WTC11 (cell line): ENCODE results near the gene IL12RB2. TPM values are rescaled to one million over a fixed set of nuclear protein-coding genes. Genes with fewer than 3 reads are reported as not detected.

ENCODE experiments used
- ATAC-seq: fragments of 200-7000 bp; cut with Tn5 transposase; 2 replicates; pipeline ENCODE4 v1.10.0; 2021; ENCODE audit warnings: mild to moderate bottlenecking, moderate library complexity
- CTCF ChIA-PET: fragments of 300-600 bp; sonication (Branson Sonifier 250); formaldehyde crosslinking; loops from one replicate; lab custom pipeline; 2021; ENCODE audit warnings: antibody characterized with exemption; lab: Charles Lee
- POLR2A ChIA-PET: fragments of 350-600 bp; sonication (Branson Sonifier 250); formaldehyde crosslinking; loops from one replicate; lab custom pipeline; 2021; ENCODE audit warnings: antibody characterized with exemption; lab: Charles Lee
- DNase-seq: peaks from one replicate; pipeline ENCODE4 v3.0.0; 2021; ENCODE audit warnings: low spot score
- H3K27ac Mint-ChIP-seq: 2 replicates; pipeline ENCODE4 v1.8.0; 2021; ENCODE audit warnings: mixed read lengths
- H3K27me3 Mint-ChIP-seq: 2 replicates; pipeline ENCODE4 v1.8.0; 2021; ENCODE audit warnings: low read depth, mild to moderate bottlenecking, moderate library complexity, mixed read lengths
- H3K36me3 Mint-ChIP-seq: 2 replicates; pipeline ENCODE4 v1.8.0; 2021; ENCODE audit warnings: mixed read lengths
- H3K4me1 Mint-ChIP-seq: 2 replicates; pipeline ENCODE4 v1.8.0; 2022; ENCODE audit warnings: mixed read lengths
- H3K4me3 Mint-ChIP-seq: 2 replicates; pipeline ENCODE4 v1.8.0; 2021; ENCODE audit warnings: mild to moderate bottlenecking, moderate library complexity, mixed read lengths
- H3K9me3 Mint-ChIP-seq: 2 replicates; pipeline ENCODE4 v1.8.0; 2021; ENCODE audit warnings: mixed read lengths
- AR ChIP-seq: fragments of 250-450 bp; sonication (Bioruptor Pico); IDR thresholded peaks from 2 replicates; pipeline ENCODE4 v1.9.0; 2021; ENCODE audit warnings: mild to moderate bottlenecking
- ATF3 ChIP-seq: sonication (generic); formaldehyde crosslinking; conservative IDR thresholded peaks from 2 replicates; pipeline ENCODE4 v1.8.1; 2022; ENCODE audit warnings: mild to moderate bottlenecking, missing genetic modification reagents
- ATF6 ChIP-seq: sonication (generic); formaldehyde crosslinking; IDR thresholded peaks from 2 replicates; pipeline ENCODE4 v1.8.1; 2023; ENCODE audit warnings: mild to moderate bottlenecking, missing genetic modification reagents
- CBFB ChIP-seq: sonication (generic); formaldehyde crosslinking; IDR thresholded peaks from 2 replicates; pipeline ENCODE4 v1.8.1; 2022; ENCODE audit warnings: mild to moderate bottlenecking, low read depth, missing genetic modification reagents
- EMX1 ChIP-seq: fragments of 250-450 bp; sonication (Bioruptor Pico); IDR thresholded peaks from 2 replicates; pipeline ENCODE4 v1.8.0; 2021; ENCODE audit warnings: mild to moderate bottlenecking
- ESRRA ChIP-seq: sonication (generic); formaldehyde crosslinking; IDR thresholded peaks from 2 replicates; pipeline ENCODE4 v1.8.1; 2022; ENCODE audit warnings: mild to moderate bottlenecking, missing genetic modification reagents, borderline replicate concordance
- ETV6 ChIP-seq: sonication (generic); formaldehyde crosslinking; IDR thresholded peaks from 2 replicates; pipeline ENCODE4 v1.8.1; 2022; ENCODE audit warnings: mild to moderate bottlenecking, missing genetic modification reagents
- GRHL2 ChIP-seq: fragments of 250-450 bp; sonication (Bioruptor Pico); IDR thresholded peaks from 2 replicates; pipeline ENCODE4 v1.8.0; 2022; ENCODE audit warnings: mild to moderate bottlenecking, moderate library complexity; ENCODE audit not compliant: insufficient replicate concordance, severe bottlenecking
- GTF2I ChIP-seq: fragments of 250-450 bp; sonication (Bioruptor Pico); conservative IDR thresholded peaks from 2 replicates; pipeline ENCODE4 v1.4.0; 2021; ENCODE audit warnings: mild to moderate bottlenecking
- HMGXB4 ChIP-seq: sonication (generic); formaldehyde crosslinking; IDR thresholded peaks from 2 replicates; pipeline ENCODE4 v1.8.1; 2023; ENCODE audit warnings: mild to moderate bottlenecking, moderate library complexity, missing genetic modification reagents
- MAX ChIP-seq: sonication (generic); formaldehyde crosslinking; IDR thresholded peaks from 2 replicates; pipeline ENCODE4 v1.8.0; 2022; ENCODE audit warnings: mild to moderate bottlenecking, missing genetic modification reagents
- MYBL2 ChIP-seq: sonication (generic); formaldehyde crosslinking; IDR thresholded peaks from 2 replicates; pipeline ENCODE4 v1.8.1; 2023; ENCODE audit warnings: mild to moderate bottlenecking, moderate library complexity, missing genetic modification reagents
- NR2C2 ChIP-seq: sonication (generic); formaldehyde crosslinking; IDR thresholded peaks from 2 replicates; pipeline ENCODE4 v1.8.0; 2022; ENCODE audit warnings: mild to moderate bottlenecking, missing genetic modification reagents
- NR3C1 ChIP-seq: sonication (generic); formaldehyde crosslinking; conservative IDR thresholded peaks from 2 replicates; pipeline ENCODE4 v1.8.1; 2023; ENCODE audit warnings: low read depth, mild to moderate bottlenecking, missing genetic modification reagents
- OVOL2 ChIP-seq: fragments of 250-450 bp; sonication (Bioruptor Pico); IDR thresholded peaks from 2 replicates; pipeline ENCODE4 v1.9.0; 2021; ENCODE audit warnings: mild to moderate bottlenecking, borderline replicate concordance
- PREB ChIP-seq: sonication (generic); formaldehyde crosslinking; IDR thresholded peaks from 2 replicates; pipeline ENCODE4 v1.8.1; 2022; ENCODE audit warnings: mild to moderate bottlenecking, missing genetic modification reagents, moderate library complexity, borderline replicate concordance
- RELA ChIP-seq: sonication (generic); formaldehyde crosslinking; IDR thresholded peaks from 2 replicates; pipeline ENCODE4 v1.8.1; 2022; ENCODE audit warnings: missing genetic modification reagents, mild to moderate bottlenecking, borderline replicate concordance
- SMAD3 ChIP-seq: sonication (generic); formaldehyde crosslinking; IDR thresholded peaks from 2 replicates; pipeline ENCODE4 v1.8.0; 2022; ENCODE audit warnings: missing genetic modification reagents, mild to moderate bottlenecking, borderline replicate concordance
- SMAD4 ChIP-seq: sonication (generic); formaldehyde crosslinking; IDR thresholded peaks from 2 replicates; pipeline ENCODE4 v1.8.0; 2022; ENCODE audit warnings: mild to moderate bottlenecking, missing genetic modification reagents
- SOX15 ChIP-seq: fragments of 250-450 bp; sonication (Bioruptor Pico); IDR thresholded peaks from 2 replicates; pipeline ENCODE4 v1.9.0; 2021; ENCODE audit warnings: mild to moderate bottlenecking
- SP1 ChIP-seq: sonication (generic); formaldehyde crosslinking; conservative IDR thresholded peaks from 2 replicates; pipeline ENCODE4 v1.8.1; 2022; ENCODE audit warnings: missing genetic modification reagents
- USF2 ChIP-seq: sonication (generic); formaldehyde crosslinking; IDR thresholded peaks from 2 replicates; pipeline ENCODE4 v1.8.1; 2023; ENCODE audit warnings: mild to moderate bottlenecking, missing genetic modification reagents, moderate library complexity
- ZBTB43 ChIP-seq: sonication (generic); formaldehyde crosslinking; IDR thresholded peaks from 2 replicates; pipeline ENCODE4 v1.8.1; 2023; ENCODE audit warnings: mild to moderate bottlenecking, missing genetic modification reagents
- ZNF232 ChIP-seq: sonication (generic); formaldehyde crosslinking; IDR thresholded peaks from 2 replicates; pipeline ENCODE4 v1.8.0; 2022; ENCODE audit warnings: mild to moderate bottlenecking, missing genetic modification reagents
- ZNF317 ChIP-seq: sonication (generic); formaldehyde crosslinking; IDR thresholded peaks from 2 replicates; pipeline ENCODE4 v1.8.1; 2023; ENCODE audit warnings: low read depth, mild to moderate bottlenecking, moderate library complexity, missing genetic modification reagents, borderline replicate concordance
- total RNA-seq: library from RNA; stranded (reverse); gene quantifications from 3 replicates; pipeline ENCODE4 v1.2.3, GENCODE V29; 2021

Gene IL12RB2
- total RNA-seq, 1 experiment from 2014 or later = 0.81 TPM

GRCh38 chr1:67304023-67304422, 3.6 kb upstream of the IL12RB2 start:
- Mint-ChIP-seq H3K9me3 (no peaks in the 10 kb centered on the region), H3K27me3 (peaks cover 42% of the 10 kb centered on the region)
- CTCF ChIA-PET = no interaction called here
- POLR2A ChIA-PET = no interaction called here
- no peak for TF ChIP-seq AR (CRISPR knock-in tag)
- TF ChIP-seq USF2 (CRISPR knock-in tag) = no peak
- TF ChIP-seq ZBTB43 (CRISPR knock-in tag) = no peak
- no peak for TF ChIP-seq PREB
- no peak for TF ChIP-seq ZNF317 (CRISPR knock-in tag)
- TF ChIP-seq NR2C2 (CRISPR knock-in tag) = no peak
- no peak for TF ChIP-seq NR3C1 (CRISPR knock-in tag)
- TF ChIP-seq MYBL2 = no peak
- TF ChIP-seq SMAD4 (CRISPR knock-in tag) = no peak
- no peak for TF ChIP-seq GRHL2 (CRISPR knock-in tag)
- no peak for TF ChIP-seq SOX15 (CRISPR knock-in tag)
- no peak for TF ChIP-seq ZNF232
- TF ChIP-seq RELA (CRISPR knock-in tag) = no peak
- TF ChIP-seq SP1 (CRISPR knock-in tag) = no peak
- TF ChIP-seq HMGXB4 = no peak
- TF ChIP-seq ESRRA (CRISPR knock-in tag) = no peak
- TF ChIP-seq MAX = no peak
- TF ChIP-seq SMAD3 (CRISPR knock-in tag) = no peak
- no peak for TF ChIP-seq ETV6 (CRISPR knock-in tag)
- TF ChIP-seq, all 79 proteins: peak for 0
- peaks cover 7% of the 10 kb centered on the region for H3K4me1 Mint-ChIP-seq
- no peak overlapping the region for H3K27ac Mint-ChIP-seq
- DNase-seq (no peak), ATAC-seq (no peak)
- no peak overlapping the region for H3K4me3 Mint-ChIP-seq
- no peaks in the 10 kb centered on the region for H3K36me3 Mint-ChIP-seq

- ATAC-seq (no peak), DNase-seq (no peak)
- H3K4me1 Mint-ChIP-seq = peaks cover 7% of the 10 kb centered on the region
- peak overlapping the region; percentile 80; the same call in 1 of the 2 replicates for H3K4me3 Mint-ChIP-seq
- H3K27me3 Mint-ChIP-seq = peaks cover 55% of the 10 kb centered on the region
- no peaks in the 10 kb centered on the region for H3K36me3 Mint-ChIP-seq
- ChIA-PET POLR2A (no interaction called here), CTCF (interaction anchor here (1.0 kb wide), 1 partner anchor 42 kb away, joined by 3 read pairs; no protein-coding TSS in a partner anchor)
- no peak overlapping the region for H3K27ac Mint-ChIP-seq
- H3K9me3 Mint-ChIP-seq = no peaks in the 10 kb centered on the region
- TF ChIP-seq ATF3 (CRISPR knock-in tag) = no peak
- TF ChIP-seq EMX1 (CRISPR knock-in tag) = no peak
- TF ChIP-seq OVOL2 = no peak
- TF ChIP-seq ATF6 (CRISPR knock-in tag) = no peak
- no peak for TF ChIP-seq NR3C1 (CRISPR knock-in tag)
- no peak for TF ChIP-seq GTF2I
- no peak for TF ChIP-seq CBFB (CRISPR knock-in tag)
These were observed 1.1 kb upstream of the IL12RB2 start for GRCh38 chr1:67306547-67306946.
